Panc1 (cell line): ENCODE results near the gene TMEM120B. TPM values are rescaled to one million over a fixed set of nuclear protein-coding genes. Genes with fewer than 3 reads are reported as not detected.

ENCODE experiments used
- ATAC-seq: fragments of 200-7000 bp; cut with Tn5 transposase; 2 replicates; pipeline ENCODE4 v1.9.1; 2020; ENCODE audit warnings: mild to moderate bottlenecking, moderate library complexity
- BruUV-seq: library from RNA; stranded (reverse); fragments of 400-500 nt; replicated peaks from 2 replicates; lab custom pipeline; 2021; lab: Mats Ljungman, UMichigan
- CTCF ChIA-PET: fragments of 300-600 bp; sonication (Branson Sonifier 250); formaldehyde crosslinking; loops from one replicate; lab custom pipeline; 2022; ENCODE audit warnings: antibody characterized with exemption; lab: Charles Lee
- POLR2A ChIA-PET: fragments of 300-600 bp; sonication (Branson Sonifier 250); formaldehyde crosslinking; loops from one replicate; lab custom pipeline; 2022; ENCODE audit warnings: antibody characterized with exemption; lab: Charles Lee
- DNase-seq: peaks from one replicate; pipeline ENCODE4 v3.0.0-alpha.2; 2010; ENCODE audit warnings: low read depth, low spot score
- H3K27ac ChIP-seq: 2 replicates; pipeline ENCODE4 v1.5.1; 2011; ENCODE audit warnings: mild to moderate bottlenecking, low read length, inconsistent platforms
- H3K27me3 ChIP-seq: fragments of 200-500 bp; sonication (Bioruptor generic); 2 replicates; pipeline ENCODE4 v1.6.0; 2014; ENCODE audit warnings: low read length, inconsistent platforms; ENCODE audit not compliant: control insufficient read depth, insufficient read depth
- H3K36me3 ChIP-seq: fragments of 200-500 bp; sonication (Bioruptor generic); 2 replicates; pipeline ENCODE4 v1.5.1; 2014; ENCODE audit warnings: inconsistent platforms, mild to moderate bottlenecking, low read length, moderate library complexity; ENCODE audit not compliant: control insufficient read depth, insufficient read depth
- H3K4me1 ChIP-seq: 2 replicates; pipeline ENCODE4 v1.5.1; 2011; ENCODE audit warnings: inconsistent platforms, mild to moderate bottlenecking, low read length, moderate library complexity; ENCODE audit not compliant: control insufficient read depth, insufficient read depth
- H3K4me3 ChIP-seq, 2 experiments: 2 replicates each; pipeline ENCODE4 v1.5.1; 2011 to 2012; ENCODE audit warnings: low read depth in 2 of 2, low read length in 2 of 2, mild to moderate bottlenecking in 2 of 2, inconsistent platforms in 1 of 2, moderate library complexity in 1 of 2
- H3K9me3 ChIP-seq: fragments of 200-500 bp; sonication (Bioruptor generic); 2 replicates; pipeline ENCODE4 v1.5.1; 2014; ENCODE audit warnings: low read depth, mild to moderate bottlenecking, inconsistent platforms, low read length, moderate library complexity; ENCODE audit not compliant: control insufficient read depth, insufficient read depth
- CTCF ChIP-seq: fragments of 450-650 bp; IDR thresholded peaks from 2 replicates; pipeline ENCODE4 v1.5.1; 2017; ENCODE audit warnings: mild to moderate bottlenecking
- POLR2AphosphoS5 ChIP-seq: IDR thresholded peaks from 2 replicates; pipeline ENCODE4 v1.6.1; 2012; ENCODE audit warnings: mild to moderate bottlenecking, low read depth, low read length, moderate library complexity
- REST ChIP-seq, 2 experiments: IDR thresholded peaks; 2 replicates each; pipeline ENCODE4 v1.6.1; 2011 to 2012; ENCODE audit warnings: low read depth in 2 of 2, control low read depth in 1 of 2, low read length in 1 of 2, mild to moderate bottlenecking in 1 of 2, moderate library complexity in 1 of 2; ENCODE audit not compliant: insufficient read depth in 1 of 2
- SIN3A ChIP-seq: IDR thresholded peaks from 2 replicates; pipeline ENCODE4 v1.6.1; 2012; ENCODE audit warnings: low read depth, mild to moderate bottlenecking, low read length, moderate library complexity, borderline replicate concordance; ENCODE audit not compliant: insufficient read depth
- TCF7L2 ChIP-seq: IDR thresholded peaks from 2 replicates; pipeline ENCODE4 v1.6.1; 2011; ENCODE audit warnings: mild to moderate bottlenecking, low read depth, low read length, inconsistent platforms
- in situ Hi-C: cut with HindIII; loops from 2 replicates; pipeline ENCODE4 v1.10.0; 2016; ENCODE audit warnings: low sequenced_read_pairs, low pct_unique_long_range_greater_than_20kb
- intact Hi-C: fragments of 100-400 bp; cut with micrococcal nuclease; formaldehyde crosslinking; loops from one replicate; pipeline ENCODE4 v1.10.0; 2022; ENCODE audit not compliant: unreplicated experiment
- total RNA-seq: library from RNA; stranded (reverse); gene quantifications from one replicate; pipeline ENCODE4 v1.2.1, GENCODE V29; 2021; ENCODE audit not compliant: unreplicated experiment

TMEM120B gene
- total RNA-seq, 1 experiment from 2014 or later, result 22.3 TPM

DNA sequence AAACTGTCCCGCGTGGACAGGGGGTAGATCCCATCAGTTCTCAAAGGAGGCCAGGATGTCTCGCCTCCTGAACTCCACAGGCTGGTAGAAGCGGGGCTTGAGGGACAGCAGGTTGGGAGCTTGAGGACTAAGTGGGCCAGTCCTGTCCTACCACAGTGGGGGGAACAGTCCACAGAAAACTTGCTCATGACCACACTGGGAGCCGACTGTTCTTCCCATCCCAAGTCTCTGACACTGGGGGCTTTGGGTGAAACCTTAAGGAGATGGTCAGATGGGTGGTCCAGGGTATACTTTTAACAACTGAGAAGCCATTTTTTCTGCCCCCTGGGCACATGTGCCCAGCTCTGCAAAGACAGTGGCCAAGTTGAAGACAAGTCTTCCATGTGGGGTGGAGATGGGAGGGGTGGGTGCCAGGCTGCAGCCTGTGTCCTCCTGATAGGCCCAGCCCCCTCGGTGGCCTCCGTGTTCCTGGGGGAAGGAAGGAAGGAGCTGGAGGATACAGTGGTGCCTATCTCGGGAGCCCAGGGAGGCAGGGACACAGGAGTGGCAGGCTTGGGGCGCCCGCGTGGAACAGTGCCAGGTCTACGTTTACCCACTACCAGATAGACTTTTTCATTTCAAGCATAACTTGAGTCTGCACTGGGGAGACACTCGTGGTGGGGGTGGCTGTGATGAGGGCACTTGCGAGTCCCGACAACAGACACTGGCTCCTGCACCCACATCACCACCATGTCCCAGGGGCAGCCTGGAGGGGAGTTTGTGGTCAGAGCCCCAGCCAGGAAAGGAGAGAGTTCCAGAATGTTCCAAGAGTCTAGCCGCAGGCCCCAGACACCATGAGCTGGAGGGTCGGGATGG is 66.2 kb downstream of the TMEM120B start:
- CTCF ChIA-PET, result no interaction called here
- TF ChIP-seq SIN3A (peak; percentile 13; the same call in 1 of the 2 replicates), POLR2AphosphoS5 (peak; percentile 60), CTCF (no peak), TCF7L2 (no peak)
- POLR2A ChIA-PET, result no interaction called here
- H3K4me3 ChIP-seq, result no peak overlapping the region
- no peak for DNase-seq
- no TSS peak for BruUV-seq
- H3K4me1 ChIP-seq, result peaks cover 43% of the 10 kb centered on the region
- in situ Hi-C loops, result no loop called here
- H3K27ac ChIP-seq, result no peak overlapping the region
- intact Hi-C loops, result no loop called here
- peaks cover 4% of the 10 kb centered on the region for H3K36me3 ChIP-seq
- ATAC-seq, result no peak
- no peaks in the 10 kb centered on the region for H3K9me3 ChIP-seq
- no peaks in the 10 kb centered on the region for H3K27me3 ChIP-seq

DNA sequence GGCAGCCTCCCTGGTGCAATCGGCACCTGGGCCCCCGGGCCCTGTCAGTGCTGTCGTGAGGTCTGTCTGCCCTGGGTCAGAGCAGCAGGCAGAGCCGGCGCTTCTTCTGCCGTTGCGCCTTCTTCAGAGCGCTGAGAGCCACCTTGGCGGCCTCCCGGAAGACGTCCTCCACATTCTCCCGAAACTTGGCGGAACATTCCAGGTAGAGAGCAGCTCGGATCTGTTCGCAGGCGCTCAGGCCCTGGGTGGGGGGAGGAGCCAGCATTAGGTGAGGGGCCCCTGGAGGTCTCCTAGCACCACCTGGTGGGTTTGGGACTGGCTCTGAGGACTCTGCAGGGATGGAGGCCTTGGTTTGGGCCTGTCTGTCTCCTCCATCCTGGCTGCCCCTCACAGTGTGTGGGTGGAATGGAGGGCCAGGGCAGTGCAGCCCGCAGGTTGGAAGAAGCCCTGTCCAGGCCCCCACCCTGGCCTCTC is 66.9 kb downstream of the TMEM120B start:
- Histone ChIP-seq H3K4me3 (no peak overlapping the region), H3K9me3 (no peaks in the 10 kb centered on the region), H3K4me1 (peaks cover 41% of the 10 kb centered on the region), H3K36me3 (peaks cover 4% of the 10 kb centered on the region), H3K27ac (no peak overlapping the region), H3K27me3 (no peaks in the 10 kb centered on the region)
- ChIA-PET CTCF (no interaction called here), POLR2A (no interaction called here)
- TF ChIP-seq CTCF (no peak), POLR2AphosphoS5 (no peak), REST (IDR thresholded peaks at IDR 0.05; ENCODE audit: insufficient read depth in 1 of 2, low read depth in 2 of 2, low read length in 1 of 2) (no peak), TCF7L2 (no peak), SIN3A (no peak; the same call in 1 of the 2 replicates)
- ATAC-seq (no peak), DNase-seq (no peak)
- intact Hi-C loops (no loop called here), in situ Hi-C loops (no loop called here)
- no TSS peak for BruUV-seq
